Neural cell (in vitro differentiated cells): ENCODE measurements around the gene STIL.
"Not testable (repeated sequence)": the region's sequence is repeated elsewhere in the genome, so short reads cannot be mapped to it uniquely, and the experiment has no call there.

Experiments
- EZH2 ChIP-seq: fragments of 200-600, 300-800 bp; shearing (Covaris generic), sonication (generic); IDR thresholded peaks from 2 replicates; pipeline ENCODE4 v1.6.1; 2014; ENCODE audit warnings: antibody characterized with exemption, low read length, borderline replicate concordance, mild to moderate bottlenecking; ENCODE audit not compliant: insufficient read depth, poor library complexity, severe bottlenecking
- TF ChIP-seq, protein P1 (sequence below): IDR thresholded peaks from 2 replicates; pipeline ENCODE4 v1.6.1; 2012; ENCODE audit warnings: borderline replicate concordance

DNA sequence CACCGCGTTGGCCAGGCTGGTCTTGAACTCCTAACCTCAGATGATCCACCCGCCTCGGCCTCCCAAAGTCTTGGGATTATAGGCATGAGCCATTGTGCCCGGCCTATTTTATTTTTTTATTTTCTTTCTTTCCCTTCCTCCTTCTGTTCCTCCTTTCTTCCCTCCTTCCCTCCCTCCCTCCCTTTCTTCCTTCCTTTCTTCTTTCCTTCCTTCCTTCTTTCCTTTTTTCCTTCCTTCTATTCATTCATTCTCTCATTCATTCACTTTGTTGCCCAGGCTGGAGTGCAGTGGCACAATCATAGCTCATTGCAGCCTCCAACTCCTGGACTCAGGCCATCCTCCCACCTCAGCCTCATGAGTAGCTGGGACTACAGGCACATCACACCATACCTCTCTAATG is 33.0 kb upstream of the STIL start:
- TF ChIP-seq EZH2, result not testable (repeated sequence)
- TF ChIP-seq, protein P1, sequence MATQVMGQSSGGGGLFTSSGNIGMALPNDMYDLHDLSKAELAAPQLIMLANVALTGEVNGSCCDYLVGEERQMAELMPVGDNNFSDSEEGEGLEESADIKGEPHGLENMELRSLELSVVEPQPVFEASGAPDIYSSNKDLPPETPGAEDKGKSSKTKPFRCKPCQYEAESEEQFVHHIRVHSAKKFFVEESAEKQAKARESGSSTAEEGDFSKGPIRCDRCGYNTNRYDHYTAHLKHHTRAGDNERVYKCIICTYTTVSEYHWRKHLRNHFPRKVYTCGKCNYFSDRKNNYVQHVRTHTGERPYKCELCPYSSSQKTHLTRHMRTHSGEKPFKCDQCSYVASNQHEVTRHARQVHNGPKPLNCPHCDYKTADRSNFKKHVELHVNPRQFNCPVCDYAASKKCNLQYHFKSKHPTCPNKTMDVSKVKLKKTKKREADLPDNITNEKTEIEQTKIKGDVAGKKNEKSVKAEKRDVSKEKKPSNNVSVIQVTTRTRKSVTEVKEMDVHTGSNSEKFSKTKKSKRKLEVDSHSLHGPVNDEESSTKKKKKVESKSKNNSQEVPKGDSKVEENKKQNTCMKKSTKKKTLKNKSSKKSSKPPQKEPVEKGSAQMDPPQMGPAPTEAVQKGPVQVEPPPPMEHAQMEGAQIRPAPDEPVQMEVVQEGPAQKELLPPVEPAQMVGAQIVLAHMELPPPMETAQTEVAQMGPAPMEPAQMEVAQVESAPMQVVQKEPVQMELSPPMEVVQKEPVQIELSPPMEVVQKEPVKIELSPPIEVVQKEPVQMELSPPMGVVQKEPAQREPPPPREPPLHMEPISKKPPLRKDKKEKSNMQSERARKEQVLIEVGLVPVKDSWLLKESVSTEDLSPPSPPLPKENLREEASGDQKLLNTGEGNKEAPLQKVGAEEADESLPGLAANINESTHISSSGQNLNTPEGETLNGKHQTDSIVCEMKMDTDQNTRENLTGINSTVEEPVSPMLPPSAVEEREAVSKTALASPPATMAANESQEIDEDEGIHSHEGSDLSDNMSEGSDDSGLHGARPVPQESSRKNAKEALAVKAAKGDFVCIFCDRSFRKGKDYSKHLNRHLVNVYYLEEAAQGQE, result not testable (repeated sequence)
